SU-DHL-6 (cell line): Measurements from ENCODE around the gene CFAP68.

ENCODE experiments used
- EZH2phosphoT487 ChIP-seq: fragments of 200-600 bp; sonication (generic), shearing (Covaris generic); conservative IDR thresholded peaks from 2 replicates; pipeline ENCODE4 v1.6.1; 2018; ENCODE audit warnings: mild to moderate bottlenecking, antibody characterized with exemption, low read length, moderate library complexity, mixed read lengths
- TF ChIP-seq, protein P1 (sequence below): fragments of 200-600 bp; sonication (generic); IDR thresholded peaks from one replicate; pipeline ENCODE4 v1.5.1; 2017; ENCODE audit warnings: antibody characterized with exemption, mild to moderate bottlenecking, low read length, moderate library complexity; ENCODE audit not compliant: insufficient read depth, poor library complexity, severe bottlenecking

DNA sequence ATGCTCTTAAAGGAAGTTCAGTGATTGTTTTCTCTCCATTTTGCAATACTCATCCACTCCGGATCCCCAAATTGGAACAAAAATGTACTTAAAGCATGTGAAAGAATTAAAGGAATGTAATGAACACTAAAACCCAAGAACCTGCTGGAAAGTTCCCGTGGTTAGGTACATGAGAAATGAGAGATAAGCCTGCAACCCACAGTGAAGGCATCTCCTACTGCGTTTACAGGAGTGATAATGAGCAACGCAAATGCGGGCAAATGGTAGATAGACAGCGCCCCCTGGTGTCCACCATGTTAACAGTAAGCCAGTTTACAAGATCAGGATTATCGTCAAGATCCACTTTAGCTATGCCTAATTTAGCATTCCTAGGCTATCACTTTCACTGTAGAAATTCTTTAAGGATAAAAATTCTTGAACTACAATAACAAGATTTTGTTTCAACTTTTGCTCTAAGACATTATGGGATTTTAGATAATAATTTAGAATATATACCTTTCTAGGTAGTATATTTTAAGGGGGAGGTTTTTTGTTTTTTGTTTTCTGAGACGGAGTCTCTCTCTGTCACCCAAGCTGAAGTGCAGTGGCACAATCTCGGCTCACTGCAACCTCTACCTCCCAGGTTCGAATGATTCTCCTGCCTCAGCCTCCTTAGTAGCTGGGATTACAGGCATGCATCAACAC lies 37.8 kb upstream of the CFAP68 start:
- TF ChIP-seq, protein P1, sequence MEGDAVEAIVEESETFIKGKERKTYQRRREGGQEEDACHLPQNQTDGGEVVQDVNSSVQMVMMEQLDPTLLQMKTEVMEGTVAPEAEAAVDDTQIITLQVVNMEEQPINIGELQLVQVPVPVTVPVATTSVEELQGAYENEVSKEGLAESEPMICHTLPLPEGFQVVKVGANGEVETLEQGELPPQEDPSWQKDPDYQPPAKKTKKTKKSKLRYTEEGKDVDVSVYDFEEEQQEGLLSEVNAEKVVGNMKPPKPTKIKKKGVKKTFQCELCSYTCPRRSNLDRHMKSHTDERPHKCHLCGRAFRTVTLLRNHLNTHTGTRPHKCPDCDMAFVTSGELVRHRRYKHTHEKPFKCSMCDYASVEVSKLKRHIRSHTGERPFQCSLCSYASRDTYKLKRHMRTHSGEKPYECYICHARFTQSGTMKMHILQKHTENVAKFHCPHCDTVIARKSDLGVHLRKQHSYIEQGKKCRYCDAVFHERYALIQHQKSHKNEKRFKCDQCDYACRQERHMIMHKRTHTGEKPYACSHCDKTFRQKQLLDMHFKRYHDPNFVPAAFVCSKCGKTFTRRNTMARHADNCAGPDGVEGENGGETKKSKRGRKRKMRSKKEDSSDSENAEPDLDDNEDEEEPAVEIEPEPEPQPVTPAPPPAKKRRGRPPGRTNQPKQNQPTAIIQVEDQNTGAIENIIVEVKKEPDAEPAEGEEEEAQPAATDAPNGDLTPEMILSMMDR, result peak; percentile 70
- no peak for TF ChIP-seq EZH2phosphoT487
